Central memory CD8-positive, alpha-beta T cell (primary cell): ENCODE measurements around the gene PCNX1.
A peak's percentile ranks its signal among the peaks of the same experiment; 100 is the strongest.

Experiments used
- ATAC-seq: fragments of 150-1000 bp; cut with Tn5 transposase; replicated peaks from 2 replicates; pipeline ENCODE4 v1.10.0; 2022; ENCODE audit warnings: mild to moderate bottlenecking, moderate FRiP score, moderate number of reproducible peaks; ENCODE audit not compliant: poor library complexity, severe bottlenecking; ENCODE audit errors: extremely low read depth
- DNase-seq, 2 donors: peaks; one replicate each; pipeline ENCODE4 v3.0.0; 2021; ENCODE audit warnings: low spot score in 2 of 2
- H3K27ac Mint-ChIP-seq: one replicate; pipeline ENCODE4 v1.8.0; 2022; ENCODE audit warnings: low read depth, mild to moderate bottlenecking, moderate library complexity, mixed read lengths
- H3K27me3 Mint-ChIP-seq: one replicate; pipeline ENCODE4 v1.8.0; 2022; ENCODE audit warnings: mixed read lengths
- H3K36me3 Mint-ChIP-seq: one replicate; pipeline ENCODE4 v1.8.0; 2022; ENCODE audit warnings: mild to moderate bottlenecking, moderate library complexity, mixed read lengths; ENCODE audit not compliant: insufficient read depth
- H3K4me1 Mint-ChIP-seq: one replicate; pipeline ENCODE4 v1.8.0; 2022; ENCODE audit warnings: mixed read lengths
- H3K4me3 Mint-ChIP-seq: one replicate; pipeline ENCODE4 v1.8.0; 2022; ENCODE audit warnings: mild to moderate bottlenecking, moderate library complexity, mixed read lengths
- H3K9me3 Mint-ChIP-seq: one replicate; pipeline ENCODE4 v1.8.0; 2022; ENCODE audit warnings: mixed read lengths

PCNX1 gene

DNA sequence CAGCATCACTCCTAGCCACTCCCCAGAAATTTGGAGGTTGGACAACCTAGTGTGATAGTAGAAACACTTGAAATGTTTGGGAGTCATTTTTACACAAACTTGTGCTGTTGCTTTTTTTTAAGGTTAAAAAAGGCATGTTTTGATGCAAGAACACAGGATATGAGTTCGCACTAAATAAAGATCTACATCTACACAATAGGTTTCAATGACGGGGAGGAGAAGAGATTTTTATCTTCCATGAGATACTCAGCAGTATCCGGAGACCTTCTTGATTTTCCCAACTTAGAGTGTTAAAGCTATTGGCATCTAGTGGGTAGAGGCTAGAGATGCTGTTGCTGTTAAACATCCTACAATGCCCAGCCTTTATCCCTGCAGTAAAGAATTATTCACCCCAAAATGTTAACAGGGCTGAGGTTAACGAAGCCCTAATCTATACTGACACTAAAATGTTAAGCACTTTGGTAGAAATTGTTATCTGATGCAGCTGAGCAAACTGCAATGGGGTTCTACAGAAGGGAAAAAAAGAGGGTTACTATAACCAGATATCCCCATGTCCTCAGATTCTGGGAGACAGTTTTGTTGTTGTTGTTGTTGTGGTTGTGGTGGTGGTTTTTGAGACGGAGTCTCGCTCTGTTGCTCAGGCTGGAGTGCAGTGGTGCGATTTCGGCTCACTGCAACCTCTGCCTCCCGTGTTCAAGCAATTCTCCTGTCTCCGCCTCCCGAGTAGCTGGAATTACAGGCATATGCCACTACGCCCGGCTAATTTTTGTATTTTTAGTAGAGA, 14.0 kb upstream of the PCNX1 start:
- peaks cover 20% of the 10 kb centered on the region for H3K4me1 Mint-ChIP-seq
- H3K9me3 Mint-ChIP-seq, result no peaks in the 10 kb centered on the region
- no peak for DNase-seq
- H3K27me3 Mint-ChIP-seq, result peaks cover 8% of the 10 kb centered on the region
- no peak overlapping the region for H3K27ac Mint-ChIP-seq
- H3K4me3 Mint-ChIP-seq, result peak overlapping the region; percentile 8
- no peaks in the 10 kb centered on the region for H3K36me3 Mint-ChIP-seq
- no peak for ATAC-seq

DNA sequence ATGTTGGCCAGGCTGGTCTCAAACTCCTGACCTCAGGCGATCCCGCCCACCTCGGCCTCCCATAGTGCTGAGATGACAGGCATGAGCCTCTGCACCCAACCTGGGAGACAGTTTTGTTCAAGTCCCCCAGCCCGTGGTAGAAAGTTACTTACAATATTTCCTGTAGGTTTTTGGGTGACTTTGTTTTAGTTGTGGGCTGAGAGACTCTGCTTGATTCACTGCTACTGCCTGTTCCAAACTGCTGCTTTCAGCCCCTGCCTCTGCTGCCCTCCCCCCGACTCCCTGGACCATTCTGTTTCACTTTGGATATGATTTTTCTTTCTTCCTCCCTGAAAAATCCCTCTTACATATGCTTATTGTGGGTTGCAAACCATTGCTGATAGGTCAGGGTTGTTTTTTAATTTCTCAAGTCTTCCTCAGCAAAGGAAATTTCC, 13.4 kb upstream of the PCNX1 start:
- Mint-ChIP-seq H3K4me3 (no peak overlapping the region), H3K4me1 (peaks cover 14% of the 10 kb centered on the region), H3K9me3 (no peaks in the 10 kb centered on the region), H3K27ac (no peak overlapping the region), H3K36me3 (no peaks in the 10 kb centered on the region), H3K27me3 (peaks cover 8% of the 10 kb centered on the region)
- no peak for DNase-seq
- no peak for ATAC-seq

GRCh38 chr14:70894868-70895267, 12.4 kb upstream of the PCNX1 start:
- no peak overlapping the region for H3K4me3 Mint-ChIP-seq
- ATAC-seq, result no peak
- H3K36me3 Mint-ChIP-seq, result no peaks in the 10 kb centered on the region
- peaks cover 8% of the 10 kb centered on the region for H3K27me3 Mint-ChIP-seq
- peaks cover 11% of the 10 kb centered on the region for H3K4me1 Mint-ChIP-seq
- DNase-seq, result no peak
- no peaks in the 10 kb centered on the region for H3K9me3 Mint-ChIP-seq
- H3K27ac Mint-ChIP-seq, result no peak overlapping the region

DNA sequence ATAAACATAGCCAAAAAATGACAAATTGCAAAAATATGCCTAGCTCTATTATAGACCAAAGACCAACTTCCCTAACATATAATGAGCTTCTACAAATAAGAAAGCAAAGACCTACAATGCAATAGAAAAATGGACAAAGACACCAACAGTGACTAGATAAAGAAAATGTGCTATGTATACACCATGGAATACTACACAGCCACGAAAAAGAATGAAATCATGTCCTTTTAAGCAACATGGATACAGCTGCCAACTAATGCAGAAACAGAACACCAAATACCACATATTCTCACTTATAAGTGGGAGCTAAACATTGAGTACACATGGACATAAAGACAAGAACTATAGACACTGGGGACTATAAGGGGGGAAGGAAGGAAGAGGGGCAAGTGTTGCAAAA, 10.9 kb upstream of the PCNX1 start:
- Mint-ChIP-seq H3K27me3 (peaks cover 8% of the 10 kb centered on the region), H3K4me1 (peaks cover 11% of the 10 kb centered on the region)
- DNase-seq, result no peak

DNA sequence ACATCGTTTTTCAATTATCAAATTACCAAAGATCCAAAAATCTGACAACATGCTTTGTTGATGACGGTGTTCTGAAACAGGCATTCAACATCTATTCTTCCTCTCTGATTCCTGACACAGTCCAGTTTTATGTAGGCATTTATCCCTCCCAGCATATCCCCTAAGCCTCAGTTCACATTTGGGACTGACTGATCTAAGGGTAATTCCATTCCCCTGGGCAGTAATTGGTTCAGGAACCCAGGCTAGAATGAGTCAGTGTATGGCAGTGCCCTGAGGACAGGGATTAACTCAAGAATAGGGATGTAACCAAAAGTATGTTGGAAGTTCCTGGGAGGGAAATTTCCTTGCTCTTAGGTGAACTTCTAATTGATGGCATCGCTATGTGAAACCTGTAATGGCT, 10.3 kb upstream of the PCNX1 start:
- H3K9me3 Mint-ChIP-seq, result no peaks in the 10 kb centered on the region
- ATAC-seq (no peak), DNase-seq (no peak)
- H3K4me1 Mint-ChIP-seq, result peaks cover 11% of the 10 kb centered on the region
- H3K27me3 Mint-ChIP-seq, result peaks cover 8% of the 10 kb centered on the region
- no peak overlapping the region for H3K4me3 Mint-ChIP-seq
- H3K27ac Mint-ChIP-seq, result no peak overlapping the region
- no peaks in the 10 kb centered on the region for H3K36me3 Mint-ChIP-seq

More for the DNA sequence above, 10.9 kb upstream of the PCNX1 start:
- Mint-ChIP-seq H3K4me3 (no peak overlapping the region), H3K27ac (no peak overlapping the region), H3K9me3 (no peaks in the 10 kb centered on the region), H3K36me3 (no peaks in the 10 kb centered on the region)
- no peak for ATAC-seq

DNA sequence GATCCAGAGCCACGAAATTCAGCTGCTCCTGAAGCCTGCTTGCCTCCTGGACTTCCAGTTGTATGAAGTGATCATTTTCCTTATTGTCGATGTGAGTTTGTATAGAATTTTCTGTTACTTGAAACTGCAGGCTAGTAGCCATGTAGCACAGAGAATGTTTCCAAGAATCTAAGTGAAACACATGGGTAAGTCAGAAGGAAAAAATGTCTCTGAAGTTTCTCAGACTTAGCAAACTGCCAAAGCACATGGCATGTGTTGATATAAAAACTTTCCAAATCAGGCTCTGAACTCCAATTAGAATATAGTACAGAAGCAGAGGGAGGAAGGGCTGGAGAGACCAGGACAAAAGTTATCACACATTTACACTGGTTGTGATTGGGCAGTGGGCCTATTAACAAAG, 9.8 kb upstream of the PCNX1 start:
- no peaks in the 10 kb centered on the region for H3K36me3 Mint-ChIP-seq
- H3K4me1 Mint-ChIP-seq, result peaks cover 11% of the 10 kb centered on the region
- H3K27me3 Mint-ChIP-seq, result peaks cover 8% of the 10 kb centered on the region
- ATAC-seq (no peak), DNase-seq (no peak)
- no peak overlapping the region for H3K27ac Mint-ChIP-seq
- H3K9me3 Mint-ChIP-seq, result no peaks in the 10 kb centered on the region
- H3K4me3 Mint-ChIP-seq, result no peak overlapping the region

GRCh38 chr14:70898111-70898745, 9.0 kb upstream of the PCNX1 start:
- no peak overlapping the region for H3K4me3 Mint-ChIP-seq
- peaks cover 8% of the 10 kb centered on the region for H3K27me3 Mint-ChIP-seq
- no peaks in the 10 kb centered on the region for H3K36me3 Mint-ChIP-seq
- peaks cover 11% of the 10 kb centered on the region for H3K4me1 Mint-ChIP-seq
- ATAC-seq (no peak), DNase-seq (no peak)
- H3K9me3 Mint-ChIP-seq, result no peaks in the 10 kb centered on the region
- H3K27ac Mint-ChIP-seq, result no peak overlapping the region

DNA sequence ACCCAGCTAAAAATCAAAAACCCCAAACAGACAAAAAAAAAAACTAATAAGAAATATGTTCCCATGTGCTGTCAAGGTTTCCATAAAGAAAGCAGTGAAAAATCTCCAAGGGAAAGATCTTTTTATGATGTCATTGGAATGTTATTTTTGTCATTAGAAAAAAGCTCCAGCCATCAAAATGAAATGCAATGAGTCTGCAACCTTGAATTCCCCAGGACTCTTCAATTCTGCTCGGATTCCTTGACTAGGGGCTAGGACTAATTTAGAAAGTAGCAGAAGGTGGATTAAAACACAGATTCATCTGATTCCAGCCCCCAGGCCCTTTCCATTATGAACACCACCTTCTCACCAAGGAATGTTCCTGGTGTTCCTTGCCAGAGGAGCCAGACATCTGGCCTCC, 6.0 kb upstream of the PCNX1 start:
- ATAC-seq (no peak), DNase-seq (no peak)
- H3K27me3 Mint-ChIP-seq, result peaks cover 5% of the 10 kb centered on the region
- H3K4me3 Mint-ChIP-seq, result no peak overlapping the region
- no peak overlapping the region for H3K27ac Mint-ChIP-seq
- peaks cover 2% of the 10 kb centered on the region for H3K36me3 Mint-ChIP-seq
- H3K9me3 Mint-ChIP-seq, result no peaks in the 10 kb centered on the region
- peaks cover under 1% of the 10 kb centered on the region for H3K4me1 Mint-ChIP-seq

GRCh38 chr14:70902184-70902583, 5.1 kb upstream of the PCNX1 start:
- no peaks in the 10 kb centered on the region for H3K9me3 Mint-ChIP-seq
- ATAC-seq (no peak), DNase-seq (no peak)
- H3K4me3 Mint-ChIP-seq, result no peak overlapping the region
- H3K36me3 Mint-ChIP-seq, result peaks cover 5% of the 10 kb centered on the region
- peaks cover 9% of the 10 kb centered on the region for H3K4me1 Mint-ChIP-seq
- H3K27ac Mint-ChIP-seq, result no peak overlapping the region
- H3K27me3 Mint-ChIP-seq, result no peaks in the 10 kb centered on the region

DNA sequence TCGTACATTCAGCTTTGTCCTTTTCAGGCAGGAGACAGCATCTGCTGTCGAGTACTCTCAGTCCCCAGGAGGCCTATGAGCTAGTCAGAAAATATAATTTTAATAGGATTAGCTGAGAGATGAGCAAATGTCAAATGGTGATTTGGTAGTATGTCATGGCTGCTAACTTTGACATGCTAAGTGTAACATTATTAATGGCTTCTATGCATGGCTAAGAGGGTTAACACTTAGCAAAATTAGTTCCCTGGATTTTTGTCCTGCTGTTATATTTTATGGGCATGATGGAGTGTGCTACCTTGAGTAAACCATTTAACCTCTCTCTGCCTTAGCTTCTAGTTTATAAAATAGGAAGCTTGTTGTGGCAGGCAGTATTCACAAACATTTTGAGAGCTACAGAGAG, 2.9 kb upstream of the PCNX1 start:
- H3K27me3 Mint-ChIP-seq, result no peaks in the 10 kb centered on the region
- ATAC-seq (no peak), DNase-seq (no peak)
- H3K27ac Mint-ChIP-seq, result no peak overlapping the region
- no peak overlapping the region for H3K4me3 Mint-ChIP-seq
- H3K36me3 Mint-ChIP-seq, result peaks cover 12% of the 10 kb centered on the region
- peaks cover 19% of the 10 kb centered on the region for H3K4me1 Mint-ChIP-seq
- no peaks in the 10 kb centered on the region for H3K9me3 Mint-ChIP-seq

DNA sequence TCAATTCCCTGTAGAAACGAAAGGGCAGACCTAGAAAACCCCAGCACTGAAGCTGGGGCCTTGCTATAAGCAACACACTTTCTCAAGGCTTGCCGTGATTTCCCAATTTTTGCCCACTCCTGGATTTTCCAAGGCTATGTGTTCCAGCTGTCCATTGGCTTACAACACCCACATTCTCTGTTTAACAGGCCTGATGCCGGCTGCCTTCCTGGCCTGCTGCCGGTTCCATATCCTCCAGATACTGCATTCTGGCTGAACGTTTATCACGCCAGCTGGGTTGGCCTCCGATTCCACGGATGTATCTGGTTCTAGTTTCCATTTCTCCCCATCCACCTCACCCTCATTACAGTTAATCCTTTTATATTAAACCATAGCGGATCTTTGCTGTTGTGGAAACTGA, 2.0 kb upstream of the PCNX1 start:
- peaks cover 14% of the 10 kb centered on the region for H3K36me3 Mint-ChIP-seq
- DNase-seq, result no peak
- H3K27me3 Mint-ChIP-seq, result no peaks in the 10 kb centered on the region
- no peak for ATAC-seq
- H3K9me3 Mint-ChIP-seq, result no peaks in the 10 kb centered on the region
- no peak overlapping the region for H3K4me3 Mint-ChIP-seq
- peaks cover 27% of the 10 kb centered on the region for H3K4me1 Mint-ChIP-seq
- no peak overlapping the region for H3K27ac Mint-ChIP-seq

- Mint-ChIP-seq H3K27ac (peak overlapping the region; percentile 91), H3K4me3 (peak overlapping the region; percentile 93), H3K9me3 (no peaks in the 10 kb centered on the region), H3K36me3 (peaks cover 14% of the 10 kb centered on the region), H3K27me3 (no peaks in the 10 kb centered on the region), H3K4me1 (peaks cover 41% of the 10 kb centered on the region)
- no peak for DNase-seq
- no peak for ATAC-seq
These were observed 475 bp upstream of the PCNX1 start for GRCh38 chr14:70906793-70907175.
